Astrocyte of the hippocampus (primary cell): ENCODE data around the gene ITFG2.

Source experiments
- DNase-seq: peaks from one replicate; pipeline ENCODE4 v3.0.0; 2011; ENCODE audit warnings: low read depth, low spot score

The ITFG2 gene

DNA sequence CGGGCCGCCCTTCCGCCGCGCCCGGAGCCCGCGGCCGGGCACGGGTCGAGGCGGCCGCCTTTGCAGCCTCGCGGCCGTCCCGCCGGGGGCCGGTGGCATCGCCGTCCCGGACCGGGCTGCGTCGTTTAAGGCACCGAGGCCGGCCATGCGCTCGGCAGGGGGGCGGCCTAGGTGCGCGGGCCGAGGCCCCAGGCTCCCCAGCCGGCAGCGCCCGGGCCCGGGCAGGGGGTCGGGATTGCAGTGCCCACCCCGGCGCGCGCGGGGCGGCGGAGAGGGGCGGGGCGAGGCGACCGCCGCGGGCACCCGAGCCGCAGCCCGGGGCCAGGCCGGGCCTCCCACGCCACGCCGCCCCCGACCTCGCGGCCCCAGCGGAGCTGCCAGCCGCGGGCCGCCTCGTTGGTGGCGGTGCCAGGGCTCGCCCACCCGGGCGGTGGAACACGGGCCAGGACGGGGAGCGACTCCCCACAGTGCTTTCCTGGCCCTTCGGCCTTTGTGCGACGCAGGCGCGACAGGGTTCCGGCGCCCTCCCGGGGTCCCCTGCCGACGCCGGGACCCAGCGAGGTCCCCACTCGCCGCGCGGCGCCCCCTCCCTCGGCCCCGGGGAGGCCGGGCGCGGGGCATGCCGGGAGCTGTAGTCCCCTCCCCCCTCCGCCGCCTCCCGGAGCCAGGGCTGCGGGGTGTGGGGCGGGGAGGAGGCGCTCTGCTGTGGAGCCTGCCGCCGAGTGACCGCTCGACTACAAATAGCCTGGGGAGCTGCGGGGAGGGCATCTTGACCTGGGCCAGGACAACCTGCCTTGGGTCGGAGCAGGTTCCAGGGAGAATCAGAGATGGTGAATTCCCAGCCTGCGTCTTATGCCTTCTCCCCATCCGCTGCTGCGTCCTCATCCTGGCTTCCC, 16.9 kb upstream of the ITFG2 start:
- peak; percentile 85 for DNase-seq

DNA sequence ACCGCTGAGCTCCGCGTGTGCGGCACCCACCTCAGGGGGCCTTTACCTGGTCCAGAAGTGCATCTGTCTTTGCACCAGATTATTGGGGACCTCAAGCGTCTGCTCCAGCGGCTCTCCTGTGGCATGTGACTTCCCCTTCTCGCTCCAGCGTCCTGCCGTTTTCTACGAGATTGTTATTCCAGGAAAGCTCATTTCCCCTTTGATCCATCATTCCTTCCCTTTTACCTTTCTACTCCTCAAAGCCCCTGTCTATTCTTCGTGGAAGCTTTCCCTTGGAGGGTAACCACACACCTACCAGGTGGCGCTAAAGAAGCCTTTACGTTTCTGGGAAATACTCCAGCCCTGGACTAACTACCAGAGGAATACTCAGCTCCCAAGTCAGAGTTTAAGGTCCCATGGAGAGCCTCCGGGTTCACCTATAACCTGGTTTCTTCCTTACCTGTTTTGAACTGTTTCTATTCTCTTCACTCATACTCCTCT, 16.2 kb upstream of the ITFG2 start:
- no peak for DNase-seq

DNA sequence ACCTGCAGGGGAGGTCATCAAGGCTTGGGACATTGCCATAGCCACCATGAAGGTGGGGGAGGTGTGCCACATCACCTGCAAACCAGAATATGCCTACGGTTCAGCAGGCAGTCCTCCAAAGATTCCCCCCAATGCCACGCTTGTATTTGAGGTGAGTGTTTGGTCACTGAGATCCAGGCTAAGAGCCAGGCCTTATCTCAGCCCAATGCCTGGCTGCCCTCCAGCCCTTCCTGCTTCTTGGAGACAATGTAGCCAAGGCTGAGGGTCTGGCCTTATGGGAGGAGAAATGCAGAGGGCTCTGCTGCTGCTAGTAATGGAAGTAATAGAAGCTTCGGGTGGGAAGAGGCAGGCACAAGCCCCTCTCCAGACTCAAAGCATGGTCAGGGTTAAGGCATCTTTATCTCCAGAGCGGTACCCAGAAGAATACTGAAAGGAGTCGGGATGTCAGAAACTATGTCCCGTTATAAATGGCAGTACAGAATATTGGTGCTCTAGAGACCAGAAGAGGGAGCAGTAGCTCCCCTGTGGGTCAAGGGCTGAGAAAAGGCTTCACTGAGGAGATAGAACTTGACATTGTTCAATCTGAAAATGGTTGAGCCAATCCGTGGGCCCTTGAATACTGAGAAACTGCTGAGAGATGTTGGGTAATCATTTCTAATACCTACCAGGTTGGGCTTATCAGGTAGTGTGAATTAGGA, 14.6 kb upstream of the ITFG2 start:
- peak; percentile 50 for DNase-seq

DNA sequence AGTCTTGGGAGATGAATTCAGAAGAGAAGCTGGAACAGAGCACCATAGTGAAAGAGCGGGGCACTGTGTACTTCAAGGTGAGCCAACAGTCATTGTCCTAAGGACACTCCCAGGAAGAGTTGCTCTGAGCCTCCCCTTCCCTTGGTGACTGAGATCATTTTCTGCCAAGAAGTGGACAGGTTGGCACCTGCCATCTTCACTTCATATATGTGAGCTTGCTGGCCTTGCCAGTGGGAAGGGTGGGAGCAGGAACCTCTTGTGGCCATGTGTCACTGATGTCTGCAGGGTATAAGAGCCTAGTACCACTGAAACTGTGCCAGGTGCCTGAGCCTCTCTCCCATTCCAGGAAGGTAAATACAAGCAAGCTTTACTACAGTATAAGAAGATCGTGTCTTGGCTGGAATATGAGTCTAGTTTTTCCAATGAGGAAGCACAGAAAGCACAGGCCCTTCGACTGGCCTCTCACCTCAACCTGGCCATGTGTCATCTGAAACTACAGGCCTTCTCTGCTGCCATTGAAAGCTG, 12.4 kb upstream of the ITFG2 start:
- DNase-seq, result no peak

DNA sequence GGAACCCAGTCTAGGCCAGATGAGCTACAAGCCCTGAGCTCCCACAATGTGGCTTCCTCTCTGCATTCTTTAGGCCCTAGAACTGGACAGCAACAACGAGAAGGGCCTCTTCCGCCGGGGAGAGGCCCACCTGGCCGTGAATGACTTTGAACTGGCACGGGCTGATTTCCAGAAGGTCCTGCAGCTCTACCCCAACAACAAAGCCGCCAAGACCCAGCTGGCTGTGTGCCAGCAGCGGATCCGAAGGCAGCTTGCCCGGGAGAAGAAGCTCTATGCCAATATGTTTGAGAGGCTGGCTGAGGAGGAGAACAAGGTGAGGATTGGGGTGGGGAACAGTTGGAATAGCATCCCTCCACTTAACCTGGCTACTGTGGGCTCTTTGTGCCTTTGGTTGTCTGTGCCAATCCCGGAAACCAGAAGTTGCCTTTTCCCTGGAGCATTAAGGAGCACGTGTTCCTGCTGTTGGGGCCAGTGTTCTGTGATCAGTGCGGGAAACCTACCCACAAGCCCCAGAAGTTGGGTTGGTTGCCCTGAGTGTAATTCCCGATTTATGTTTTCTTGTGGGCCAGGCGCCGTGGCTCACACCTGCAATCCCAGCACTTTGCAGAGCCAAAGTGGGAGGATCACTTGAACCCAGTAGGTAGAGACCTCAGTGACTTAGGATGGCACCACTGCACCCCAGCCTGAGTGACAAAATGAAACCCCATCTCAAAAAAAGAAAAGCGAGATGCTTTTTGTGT, 11.3 kb upstream of the ITFG2 start:
- DNase-seq, result no peak

DNA sequence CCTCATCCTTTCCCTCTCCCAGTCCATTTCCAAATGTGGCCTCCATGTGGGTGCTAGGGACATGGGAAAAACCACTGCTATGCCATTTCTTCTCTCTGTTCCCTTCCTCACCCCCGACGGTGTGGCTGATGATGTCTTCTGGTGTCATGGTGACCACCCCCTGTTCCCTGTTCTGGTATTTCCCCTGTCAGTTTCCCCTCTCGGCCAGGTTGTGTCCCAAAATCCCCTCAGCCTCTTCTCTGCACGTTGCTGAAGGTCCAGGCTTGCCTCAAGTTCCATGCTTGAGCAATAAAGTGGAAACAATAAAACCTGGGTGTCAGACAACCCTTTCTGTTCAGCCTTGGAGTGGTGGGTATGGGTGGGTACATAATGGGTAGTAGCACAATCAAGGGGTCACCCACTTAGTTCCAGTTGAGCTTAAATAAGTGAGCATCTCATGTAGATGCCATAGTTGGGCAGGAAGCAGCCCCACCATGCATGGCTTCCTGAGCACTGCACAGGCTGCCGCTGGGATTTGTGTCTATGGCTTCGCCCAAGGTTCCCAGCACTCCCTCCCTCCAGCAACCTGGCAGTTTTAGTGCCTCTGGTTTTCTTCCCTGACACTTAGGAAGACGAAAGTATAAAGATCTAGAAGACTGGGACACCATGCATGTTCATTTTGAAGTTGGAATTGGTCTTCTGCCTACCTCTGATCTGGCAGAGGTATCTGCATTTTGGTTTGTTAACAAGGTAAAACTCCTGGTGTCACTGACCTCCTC, 8.7 kb upstream of the ITFG2 start:
- DNase-seq, result no peak

DNA sequence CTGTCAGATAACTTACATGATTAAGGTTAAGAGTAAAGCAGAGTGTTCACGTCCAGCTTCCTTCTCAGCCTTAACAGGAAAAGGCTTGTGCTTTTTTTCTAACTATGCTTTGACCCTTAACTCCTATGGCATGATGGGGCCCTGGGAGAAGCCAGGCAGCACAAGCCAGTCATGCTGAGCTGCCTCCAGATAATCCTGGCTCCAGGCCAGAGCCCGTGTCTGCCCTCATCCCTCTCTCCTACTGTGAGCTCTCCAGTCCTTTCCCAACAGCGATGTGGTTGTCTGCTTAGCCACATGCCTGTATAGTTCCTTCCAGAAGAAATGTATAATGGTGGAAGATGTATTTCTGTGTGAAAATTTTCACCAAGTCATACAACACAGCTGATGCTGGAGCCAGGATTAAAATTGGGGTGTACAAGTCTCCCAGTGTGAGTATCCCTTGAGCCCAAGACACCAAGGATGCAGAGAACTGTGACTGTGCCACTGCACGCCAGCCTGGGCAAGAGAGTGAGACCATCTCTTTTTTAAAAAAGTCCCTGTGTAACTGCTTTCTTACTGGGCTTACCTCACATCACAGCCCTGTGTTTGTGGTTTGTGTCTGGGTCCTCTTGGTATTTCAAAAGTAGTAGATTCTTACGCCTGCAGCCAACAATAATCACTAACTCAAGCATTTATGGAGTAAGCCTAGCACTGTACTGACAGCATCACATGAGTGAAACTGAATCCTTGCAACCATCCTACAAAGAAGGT, 7.9 kb upstream of the ITFG2 start:
- peak; percentile 67 for DNase-seq

DNA sequence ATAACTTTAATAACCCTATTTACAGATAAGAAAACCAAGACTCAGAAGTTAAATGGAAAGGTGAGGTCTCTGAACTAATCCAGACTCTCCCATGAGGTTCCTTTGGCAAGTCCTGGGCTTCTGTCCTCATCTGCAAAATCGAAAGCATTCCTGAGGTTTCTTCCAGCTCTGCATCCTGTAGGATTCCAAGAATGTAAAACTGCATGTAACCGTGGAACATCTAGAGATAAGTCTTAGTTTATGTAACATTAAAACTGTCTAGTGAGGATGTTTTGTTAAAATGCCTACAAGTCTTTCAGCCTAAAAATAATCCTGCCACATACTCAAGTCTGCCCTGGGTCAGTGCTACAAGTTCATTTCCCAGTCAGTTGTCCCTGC, 7.3 kb upstream of the ITFG2 start:
- DNase-seq, result peak; percentile 55

DNA sequence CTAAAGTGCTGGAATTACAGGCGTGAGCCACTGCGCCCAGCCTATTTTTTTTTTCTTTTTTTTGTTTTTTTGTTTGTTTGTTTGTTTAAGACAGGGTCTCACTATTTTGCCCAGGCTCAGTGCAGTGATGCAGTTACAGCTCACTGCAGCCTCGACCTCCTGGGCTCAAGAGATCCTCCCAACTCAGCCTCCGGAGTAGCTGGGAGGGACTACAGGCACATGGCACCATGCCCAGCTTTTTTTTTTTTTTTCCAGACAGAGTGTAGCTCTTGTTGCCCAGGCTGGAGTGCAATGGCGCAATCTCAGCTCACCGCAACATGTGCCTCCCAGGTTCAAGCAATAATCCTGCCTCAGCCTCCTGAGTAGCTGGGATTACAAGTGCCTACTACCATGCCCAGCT, 5.8 kb upstream of the ITFG2 start:
- DNase-seq, result no peak

DNA sequence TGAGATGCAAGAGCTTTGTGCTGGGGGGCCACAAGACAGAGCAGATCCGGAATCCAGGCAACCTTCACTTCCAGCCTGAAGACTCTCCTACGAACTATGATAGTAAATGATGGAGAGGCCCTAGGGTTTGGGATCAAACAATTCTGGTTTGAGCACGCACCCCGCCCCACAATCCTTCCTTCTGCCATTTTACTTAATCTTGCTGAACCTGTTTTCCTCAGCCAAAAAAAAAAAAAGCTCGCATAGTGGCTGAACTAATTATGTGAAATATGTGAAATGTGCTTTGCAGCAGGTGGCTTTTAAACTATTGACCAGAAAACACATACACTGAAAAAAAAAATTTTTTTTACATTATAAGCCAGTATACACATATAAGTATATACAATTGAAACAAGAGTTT, 667 bp upstream of the ITFG2 start:
- no peak for DNase-seq

DNA sequence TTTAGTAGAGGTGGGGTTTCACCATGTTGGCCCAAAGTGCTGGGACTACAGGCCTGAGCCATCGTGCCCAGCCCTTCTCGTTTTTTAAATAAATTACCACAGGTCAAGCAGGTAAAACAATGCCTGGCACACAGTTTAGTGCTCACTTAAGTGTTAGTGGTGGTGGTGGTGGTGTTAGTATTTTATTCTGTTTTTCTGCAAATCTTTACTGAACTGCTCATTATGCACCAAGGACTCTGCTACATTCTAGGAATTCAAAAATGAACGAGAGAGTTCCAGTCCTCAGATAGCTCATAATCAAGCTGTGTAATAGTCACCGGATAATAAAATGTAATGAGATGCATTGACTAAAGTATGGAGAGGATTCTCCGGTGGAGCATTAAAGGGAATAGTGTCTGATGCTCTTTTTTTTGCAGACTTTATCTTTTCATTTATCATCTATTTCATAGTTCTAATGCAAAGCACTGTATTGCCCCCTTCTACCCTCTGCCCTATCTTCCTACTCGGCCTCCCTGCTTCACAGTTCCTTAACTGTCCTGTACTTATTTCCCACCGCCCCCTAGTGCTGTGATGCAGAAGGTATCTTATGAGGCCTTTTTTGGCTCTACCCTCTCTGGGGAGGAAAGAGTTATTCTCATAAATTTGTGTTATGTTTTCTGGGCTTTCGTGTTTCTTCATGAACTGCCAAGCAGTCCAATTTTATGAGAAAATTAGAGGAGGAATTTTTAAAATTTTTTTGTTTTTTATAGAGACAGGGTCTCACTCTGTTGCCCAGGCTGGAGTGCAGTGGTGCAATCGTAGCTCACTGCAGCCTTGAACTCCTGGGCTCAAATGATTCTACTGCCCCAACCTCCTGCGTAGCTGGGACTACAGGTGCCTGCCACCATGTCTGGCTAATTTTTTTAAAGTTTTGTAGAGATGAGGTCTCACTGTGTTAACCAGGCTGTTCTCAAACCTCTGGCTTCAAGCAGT, 1.0 kb downstream of the ITFG2 start:
- DNase-seq, result peak; percentile 74

DNA sequence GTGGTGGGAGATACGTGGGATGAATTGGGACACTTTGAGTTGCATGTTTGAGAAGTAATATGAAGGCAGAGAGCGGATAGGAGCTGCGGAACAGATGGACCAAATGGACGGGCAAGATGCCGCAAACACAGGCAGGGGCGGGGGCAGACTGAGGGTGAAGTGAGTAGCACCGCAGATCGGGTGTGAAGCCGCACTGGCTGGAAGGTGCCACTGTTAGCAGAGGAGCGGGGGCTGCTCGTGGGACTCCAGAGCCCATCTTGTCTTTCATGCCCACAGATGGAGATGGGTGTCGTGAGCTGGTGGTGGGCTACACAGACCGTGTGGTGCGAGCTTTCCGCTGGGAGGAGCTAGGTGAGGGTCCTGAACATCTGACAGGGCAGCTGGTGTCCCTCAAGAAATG, 7.3 kb downstream of the ITFG2 start:
- no peak for DNase-seq

DNA sequence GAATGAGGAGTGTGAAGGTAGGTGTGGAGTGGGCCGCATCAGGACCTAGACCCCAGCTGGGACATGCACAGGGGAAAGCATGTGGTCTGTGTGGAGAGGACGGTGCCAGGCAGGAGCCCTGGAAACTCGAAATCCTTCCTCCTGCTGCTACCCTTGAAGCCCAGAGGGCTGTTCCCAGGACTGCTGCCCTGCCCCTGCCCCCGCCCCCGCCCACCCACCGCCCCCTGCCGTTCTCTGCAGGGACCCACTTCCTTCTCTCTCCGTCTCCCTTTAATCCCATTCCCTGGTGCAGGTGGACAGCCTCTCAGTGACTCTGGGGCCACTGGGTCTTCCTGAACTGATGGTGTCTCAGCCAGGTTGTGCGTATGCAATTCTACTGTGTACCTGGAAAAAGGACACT, 8.0 kb downstream of the ITFG2 start:
- no peak for DNase-seq

DNA sequence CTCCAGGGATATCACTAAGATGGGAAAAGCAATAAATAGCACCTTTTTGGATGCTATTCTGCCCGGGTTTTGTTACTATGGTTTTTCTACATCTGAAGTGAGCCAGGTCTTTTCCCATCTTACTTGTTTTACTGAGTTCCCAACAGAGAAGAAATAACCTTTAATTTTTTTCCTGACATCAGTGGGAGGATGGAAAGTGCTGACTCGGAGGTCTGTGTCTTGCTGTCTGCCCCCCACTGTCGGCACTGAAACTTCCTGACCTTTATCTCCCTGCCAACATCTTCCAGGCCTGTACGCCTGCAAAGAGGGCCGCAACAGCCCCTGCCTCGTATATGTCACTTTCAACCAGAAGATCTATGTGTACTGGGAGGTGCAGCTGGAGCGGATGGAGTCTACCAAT, 11.0 kb downstream of the ITFG2 start:
- DNase-seq, result no peak

DNA sequence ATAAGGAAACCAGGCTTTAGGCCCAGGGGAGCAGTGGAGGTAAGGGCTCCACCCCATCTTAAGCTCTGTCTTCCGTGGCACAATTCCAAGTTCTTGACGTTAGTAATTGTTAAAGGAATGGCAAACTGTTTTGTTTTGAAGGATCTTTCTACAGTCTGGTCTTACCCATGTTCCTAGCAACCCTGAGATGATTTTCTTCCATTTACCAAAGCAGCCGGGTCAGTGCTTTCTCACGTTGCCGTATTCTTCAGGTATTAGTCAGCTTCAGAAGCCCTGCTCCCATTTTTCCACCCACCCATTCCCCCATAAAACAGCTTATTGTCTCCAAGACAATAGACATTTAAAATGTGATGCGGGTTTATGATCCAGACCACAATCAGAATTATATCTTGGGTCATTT, 12.1 kb downstream of the ITFG2 start:
- peak; percentile 23 for DNase-seq

DNA sequence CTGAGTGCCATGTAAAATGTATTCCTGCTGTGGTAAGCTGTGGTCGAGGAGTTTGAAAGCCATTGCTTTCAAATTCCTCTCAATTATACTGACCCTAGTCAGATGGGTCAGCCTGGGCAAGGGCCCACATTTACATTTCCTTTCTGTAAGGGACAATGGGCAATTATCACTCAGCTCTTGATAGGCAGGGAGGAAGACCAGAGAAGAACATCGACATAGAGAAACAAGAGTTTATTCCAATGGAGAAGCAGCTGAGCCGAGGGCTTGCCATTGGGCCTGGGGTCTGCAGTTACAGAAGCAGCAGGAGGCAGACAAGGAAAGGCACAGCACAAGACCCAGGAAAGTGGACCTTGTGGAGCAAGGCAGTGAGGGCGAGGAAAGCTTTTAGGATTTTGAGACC, 12.7 kb downstream of the ITFG2 start:
- no peak for DNase-seq

DNA sequence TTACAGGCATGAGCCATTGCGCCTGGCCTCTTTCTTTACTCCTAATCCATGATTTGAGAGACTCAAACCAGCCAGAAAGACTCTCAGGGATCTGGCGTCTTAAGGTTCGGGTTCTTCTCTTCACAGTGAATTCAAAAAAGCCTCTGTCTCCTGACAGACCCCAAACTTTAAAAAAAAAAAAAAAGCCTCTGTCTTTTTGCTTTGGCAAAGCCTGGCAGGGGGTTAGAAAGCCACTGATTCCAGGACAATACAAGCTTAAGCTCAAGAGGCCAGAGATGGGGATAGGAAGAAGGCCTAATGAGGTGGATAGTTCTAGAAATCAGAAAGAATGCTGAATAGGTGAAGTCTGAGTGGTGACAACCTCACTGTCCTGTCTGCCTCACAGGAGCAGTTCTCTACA, 13.6 kb downstream of the ITFG2 start:
- DNase-seq, result no peak

DNA sequence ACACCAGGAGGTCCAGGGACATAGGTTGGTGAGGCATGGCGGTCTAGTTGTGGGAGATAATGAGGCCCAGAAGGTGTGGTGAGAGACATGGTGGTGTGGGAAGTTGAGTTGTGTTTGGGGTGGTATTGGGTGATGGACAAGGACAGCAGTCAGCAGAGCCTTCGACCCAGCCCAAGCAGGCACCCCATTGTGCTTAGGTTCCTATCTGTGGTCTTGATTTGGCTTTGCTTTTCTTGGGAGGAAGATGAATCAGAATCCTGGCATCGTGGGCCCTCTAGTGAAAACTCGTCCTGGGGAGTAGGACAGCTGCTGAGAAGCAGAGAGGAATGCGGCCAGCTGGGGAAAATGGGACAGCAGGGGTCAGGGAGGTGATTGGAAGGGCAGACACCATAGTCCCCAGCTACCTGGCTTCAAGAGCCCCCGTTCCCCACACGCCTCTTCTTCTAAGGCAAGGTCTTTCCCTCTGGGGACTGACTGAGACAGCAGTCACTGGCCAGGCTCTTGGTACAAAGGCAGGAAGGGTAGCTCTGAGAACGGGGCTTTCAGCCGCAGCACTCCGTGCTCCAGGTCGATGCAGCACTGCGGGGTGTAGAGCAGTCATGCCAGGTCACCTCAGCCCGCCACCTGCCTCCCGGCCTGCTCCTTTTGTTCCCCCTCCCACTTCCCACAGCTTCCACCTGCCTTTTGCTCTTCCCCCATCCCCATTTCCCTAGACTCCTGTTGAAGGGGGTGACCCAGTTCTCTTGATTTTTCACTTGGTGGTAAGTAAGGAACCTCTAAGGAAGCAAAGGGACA, 14.4 kb downstream of the ITFG2 start:
- DNase-seq, result no peak

DNA sequence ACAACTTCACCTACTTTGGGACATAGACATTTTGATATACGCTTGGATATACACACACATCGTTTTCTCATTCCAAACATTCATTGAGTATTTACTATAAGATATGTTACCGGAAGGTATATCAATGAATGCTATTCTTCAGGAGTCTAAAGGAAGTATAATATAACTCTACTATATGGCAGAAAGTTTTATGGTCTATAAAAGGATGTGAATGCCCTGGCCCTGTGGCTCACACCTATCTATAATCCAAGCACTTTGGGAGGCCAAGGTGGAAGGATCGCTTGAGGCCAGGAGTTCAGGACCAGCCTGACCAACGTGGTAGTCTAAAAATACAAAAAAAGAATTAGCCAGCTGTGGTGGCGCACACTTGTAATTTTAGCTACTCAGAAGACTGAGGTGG, 16.8 kb downstream of the ITFG2 start:
- DNase-seq, result no peak
